HepG2 (cell line): ENCODE data around the gene NPW. TPM values are rescaled to one million over a fixed set of nuclear protein-coding genes. Genes with fewer than 3 reads are reported as not detected.

Source experiments
- BATF2 ChIP-seq: sonication (generic); formaldehyde crosslinking; IDR thresholded peaks from 2 replicates; pipeline ENCODE4 v1.8.0; 2022; ENCODE audit warnings: mild to moderate bottlenecking, missing genetic modification reagents, moderate library complexity
- HDAC2 ChIP-seq: sonication (generic); formaldehyde crosslinking; IDR thresholded peaks from 2 replicates; pipeline ENCODE4 v1.4.0; 2020; ENCODE audit warnings: missing genetic modification reagents
- TBX2 ChIP-seq: sonication (generic); formaldehyde crosslinking; IDR thresholded peaks from 2 replicates; pipeline ENCODE4 v1.5.0; 2020; ENCODE audit warnings: missing genetic modification reagents, mild to moderate bottlenecking, borderline replicate concordance
- TGIF2 ChIP-seq: IDR thresholded peaks from 2 replicates; pipeline ENCODE4 v1.6.1; 2016; ENCODE audit warnings: control low read depth, missing compliant biosample characterization
- TIGD3 ChIP-seq: sonication (generic); formaldehyde crosslinking; IDR thresholded peaks from 2 replicates; pipeline ENCODE4 v1.5.1; 2020; ENCODE audit warnings: mild to moderate bottlenecking, missing genetic modification reagents, borderline replicate concordance
- ZC3H4 ChIP-seq: sonication (generic); formaldehyde crosslinking; IDR thresholded peaks from 2 replicates; pipeline ENCODE4 v1.4.0; 2020; ENCODE audit warnings: missing genetic modification reagents, borderline replicate concordance
- ZNF143 ChIP-seq: sonication (generic); formaldehyde crosslinking; IDR thresholded peaks from 2 replicates; pipeline ENCODE4 v1.4.0; 2020; ENCODE audit warnings: missing genetic modification reagents
- ZNF264 ChIP-seq: sonication (generic); formaldehyde crosslinking; IDR thresholded peaks from 2 replicates; pipeline ENCODE4 v1.4.0; 2020; ENCODE audit warnings: missing genetic modification reagents
- ZNF558 ChIP-seq: sonication (generic); formaldehyde crosslinking; IDR thresholded peaks from 2 replicates; pipeline ENCODE4 v1.9.0; 2022; ENCODE audit warnings: mild to moderate bottlenecking, missing genetic modification reagents, borderline replicate concordance
- ZNF605 ChIP-seq: sonication (generic); formaldehyde crosslinking; IDR thresholded peaks from 2 replicates; pipeline ENCODE4 v1.8.0; 2022; ENCODE audit warnings: mild to moderate bottlenecking, missing genetic modification reagents
- ZNF609 ChIP-seq: sonication (generic); formaldehyde crosslinking; IDR thresholded peaks from 2 replicates; pipeline ENCODE4 v1.4.0; 2020; ENCODE audit warnings: mild to moderate bottlenecking, missing genetic modification reagents, borderline replicate concordance
- ZSCAN25 ChIP-seq: sonication (generic); formaldehyde crosslinking; IDR thresholded peaks from 2 replicates; pipeline ENCODE4 v1.8.0; 2022; ENCODE audit warnings: mild to moderate bottlenecking, missing genetic modification reagents
- polyA plus RNA-seq, 8 experiments: library from polyadenylated mRNA; depleted of rRNA in 3 of 8; stranded (reverse) in 7 of 8; unstranded in 1 of 8; fragments of >200 nt; fragmentation: Illumina TruSeq in 4 of 8; extraction: Trizol in 4 of 8; gene quantifications; 2 replicates each; pipeline versions ENCODE4 v1.2.1 to v1.2.3, GENCODE V29; 2011 to 2016; ENCODE audit warnings: low read depth in 4 of 8, missing spikeins in 1 of 8, mixed read lengths in 1 of 8; ENCODE audit not compliant: insufficient read depth in 1 of 8
- total RNA-seq, 5 experiments: library from RNA; depleted of rRNA; stranded (reverse); fragments of >200 nt; fragmentation: Illumina TruSeq; extraction: Trizol; gene quantifications; 2 replicates each; pipeline ENCODE4 v1.2.3, GENCODE V29; 2016; ENCODE audit warnings: low read depth in 1 of 5
- TF ChIP-seq, protein P1 (sequence below): sonication (generic); formaldehyde crosslinking; IDR thresholded peaks from 2 replicates; pipeline ENCODE4 v1.4.0; 2020; ENCODE audit warnings: missing genetic modification reagents
- TF ChIP-seq, protein P2 (sequence below): sonication (generic); formaldehyde crosslinking; conservative IDR thresholded peaks from 2 replicates; pipeline ENCODE4 v1.4.0; 2020; ENCODE audit warnings: missing genetic modification reagents

NPW gene
- total and polyA plus RNA-seq, 2 of the 13 experiments (the other 11 are each of a cell fraction or from before 2014, with no cell fraction given), result 0.24 to 0.97 TPM

DNA sequence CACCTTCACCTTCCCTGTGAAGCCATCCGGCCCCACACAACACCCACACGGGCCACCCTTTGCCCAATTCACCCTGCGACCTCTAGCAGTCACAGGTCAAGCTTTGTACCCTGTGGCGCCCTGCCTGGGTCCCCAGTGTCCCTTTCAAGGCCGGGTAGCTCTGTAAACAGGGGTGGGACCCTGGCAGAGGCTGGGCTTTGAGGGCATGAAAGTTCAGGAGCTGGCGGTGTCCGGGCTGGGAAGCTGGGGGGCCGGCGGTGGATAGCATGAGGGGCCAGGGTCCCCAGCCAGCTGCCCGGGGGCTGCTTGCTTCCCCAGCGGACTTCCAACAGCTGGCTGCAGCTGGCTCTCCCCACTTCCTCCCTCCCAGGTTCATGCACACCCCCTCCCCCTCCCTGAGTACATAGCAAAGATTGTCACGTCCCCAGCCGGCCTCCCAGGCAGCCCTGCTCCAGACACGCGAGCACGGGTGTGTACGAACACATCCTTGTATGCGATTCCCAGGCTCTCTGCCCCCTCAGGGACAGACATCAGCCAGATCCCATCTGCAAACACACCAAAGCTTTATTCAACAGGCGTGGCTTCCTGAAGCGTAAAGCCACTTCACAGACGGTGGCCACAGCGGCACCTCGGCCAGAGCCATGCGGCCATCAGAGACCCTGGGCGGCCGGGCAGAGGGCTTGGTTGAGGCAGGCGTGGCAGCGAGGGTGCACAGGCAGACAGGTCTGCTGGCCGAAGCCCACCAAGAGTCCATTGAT is 19.9 kb downstream of the NPW start (continued):
- TF ChIP-seq ZNF609 (CRISPR knock-in tag) (peak; percentile 89), ZNF264 (CRISPR knock-in tag) (0 out of 2 replicates have a peak, but pooled peaks have one; percentile 27), ZNF143 (CRISPR knock-in tag) (peak; percentile 46; the same call in 1 of the 2 replicates), ZNF605 (CRISPR knock-in tag) (peak; percentile 57; the same call in 1 of the 2 replicates), TBX2 (peak; percentile 91; the same call in 1 of the 2 replicates), ZC3H4 (CRISPR knock-in tag) (peak; percentile 56; the same call in 1 of the 2 replicates), TGIF2 (peak; percentile 21), ZNF558 (peak; percentile 68; the same call in 1 of the 2 replicates), TIGD3 (CRISPR knock-in tag) (peak; percentile 83; the same call in 1 of the 2 replicates), HDAC2 (CRISPR knock-in tag) (peak; percentile 62; the same call in 1 of the 2 replicates), ZSCAN25 (CRISPR knock-in tag) (peak; percentile 95), BATF2 (CRISPR knock-in tag) (no peak)
- TF ChIP-seq, protein P1, sequence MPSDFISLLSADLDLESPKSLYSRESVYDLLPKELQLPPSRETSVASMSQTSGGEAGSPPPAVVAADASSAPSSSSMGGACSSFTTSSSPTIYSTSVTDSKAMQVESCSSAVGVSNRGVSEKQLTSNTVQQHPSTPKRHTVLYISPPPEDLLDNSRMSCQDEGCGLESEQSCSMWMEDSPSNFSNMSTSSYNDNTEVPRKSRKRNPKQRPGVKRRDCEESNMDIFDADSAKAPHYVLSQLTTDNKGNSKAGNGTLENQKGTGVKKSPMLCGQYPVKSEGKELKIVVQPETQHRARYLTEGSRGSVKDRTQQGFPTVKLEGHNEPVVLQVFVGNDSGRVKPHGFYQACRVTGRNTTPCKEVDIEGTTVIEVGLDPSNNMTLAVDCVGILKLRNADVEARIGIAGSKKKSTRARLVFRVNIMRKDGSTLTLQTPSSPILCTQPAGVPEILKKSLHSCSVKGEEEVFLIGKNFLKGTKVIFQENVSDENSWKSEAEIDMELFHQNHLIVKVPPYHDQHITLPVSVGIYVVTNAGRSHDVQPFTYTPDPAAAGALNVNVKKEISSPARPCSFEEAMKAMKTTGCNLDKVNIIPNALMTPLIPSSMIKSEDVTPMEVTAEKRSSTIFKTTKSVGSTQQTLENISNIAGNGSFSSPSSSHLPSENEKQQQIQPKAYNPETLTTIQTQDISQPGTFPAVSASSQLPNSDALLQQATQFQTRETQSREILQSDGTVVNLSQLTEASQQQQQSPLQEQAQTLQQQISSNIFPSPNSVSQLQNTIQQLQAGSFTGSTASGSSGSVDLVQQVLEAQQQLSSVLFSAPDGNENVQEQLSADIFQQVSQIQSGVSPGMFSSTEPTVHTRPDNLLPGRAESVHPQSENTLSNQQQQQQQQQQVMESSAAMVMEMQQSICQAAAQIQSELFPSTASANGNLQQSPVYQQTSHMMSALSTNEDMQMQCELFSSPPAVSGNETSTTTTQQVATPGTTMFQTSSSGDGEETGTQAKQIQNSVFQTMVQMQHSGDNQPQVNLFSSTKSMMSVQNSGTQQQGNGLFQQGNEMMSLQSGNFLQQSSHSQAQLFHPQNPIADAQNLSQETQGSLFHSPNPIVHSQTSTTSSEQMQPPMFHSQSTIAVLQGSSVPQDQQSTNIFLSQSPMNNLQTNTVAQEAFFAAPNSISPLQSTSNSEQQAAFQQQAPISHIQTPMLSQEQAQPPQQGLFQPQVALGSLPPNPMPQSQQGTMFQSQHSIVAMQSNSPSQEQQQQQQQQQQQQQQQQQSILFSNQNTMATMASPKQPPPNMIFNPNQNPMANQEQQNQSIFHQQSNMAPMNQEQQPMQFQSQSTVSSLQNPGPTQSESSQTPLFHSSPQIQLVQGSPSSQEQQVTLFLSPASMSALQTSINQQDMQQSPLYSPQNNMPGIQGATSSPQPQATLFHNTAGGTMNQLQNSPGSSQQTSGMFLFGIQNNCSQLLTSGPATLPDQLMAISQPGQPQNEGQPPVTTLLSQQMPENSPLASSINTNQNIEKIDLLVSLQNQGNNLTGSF (CRISPR knock-in tag), result peak; percentile 56; the same call in 1 of the 2 replicates
- TF ChIP-seq, protein P2, sequence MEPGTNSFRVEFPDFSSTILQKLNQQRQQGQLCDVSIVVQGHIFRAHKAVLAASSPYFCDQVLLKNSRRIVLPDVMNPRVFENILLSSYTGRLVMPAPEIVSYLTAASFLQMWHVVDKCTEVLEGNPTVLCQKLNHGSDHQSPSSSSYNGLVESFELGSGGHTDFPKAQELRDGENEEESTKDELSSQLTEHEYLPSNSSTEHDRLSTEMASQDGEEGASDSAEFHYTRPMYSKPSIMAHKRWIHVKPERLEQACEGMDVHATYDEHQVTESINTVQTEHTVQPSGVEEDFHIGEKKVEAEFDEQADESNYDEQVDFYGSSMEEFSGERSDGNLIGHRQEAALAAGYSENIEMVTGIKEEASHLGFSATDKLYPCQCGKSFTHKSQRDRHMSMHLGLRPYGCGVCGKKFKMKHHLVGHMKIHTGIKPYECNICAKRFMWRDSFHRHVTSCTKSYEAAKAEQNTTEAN, result peak; percentile 50
